ENCODE results near the gene EXD3.
"Not testable (repeated sequence)": the region's sequence is repeated elsewhere in the genome, so short reads cannot be mapped to it uniquely, and the experiment has no call there.

The EXD3 gene

DNA sequence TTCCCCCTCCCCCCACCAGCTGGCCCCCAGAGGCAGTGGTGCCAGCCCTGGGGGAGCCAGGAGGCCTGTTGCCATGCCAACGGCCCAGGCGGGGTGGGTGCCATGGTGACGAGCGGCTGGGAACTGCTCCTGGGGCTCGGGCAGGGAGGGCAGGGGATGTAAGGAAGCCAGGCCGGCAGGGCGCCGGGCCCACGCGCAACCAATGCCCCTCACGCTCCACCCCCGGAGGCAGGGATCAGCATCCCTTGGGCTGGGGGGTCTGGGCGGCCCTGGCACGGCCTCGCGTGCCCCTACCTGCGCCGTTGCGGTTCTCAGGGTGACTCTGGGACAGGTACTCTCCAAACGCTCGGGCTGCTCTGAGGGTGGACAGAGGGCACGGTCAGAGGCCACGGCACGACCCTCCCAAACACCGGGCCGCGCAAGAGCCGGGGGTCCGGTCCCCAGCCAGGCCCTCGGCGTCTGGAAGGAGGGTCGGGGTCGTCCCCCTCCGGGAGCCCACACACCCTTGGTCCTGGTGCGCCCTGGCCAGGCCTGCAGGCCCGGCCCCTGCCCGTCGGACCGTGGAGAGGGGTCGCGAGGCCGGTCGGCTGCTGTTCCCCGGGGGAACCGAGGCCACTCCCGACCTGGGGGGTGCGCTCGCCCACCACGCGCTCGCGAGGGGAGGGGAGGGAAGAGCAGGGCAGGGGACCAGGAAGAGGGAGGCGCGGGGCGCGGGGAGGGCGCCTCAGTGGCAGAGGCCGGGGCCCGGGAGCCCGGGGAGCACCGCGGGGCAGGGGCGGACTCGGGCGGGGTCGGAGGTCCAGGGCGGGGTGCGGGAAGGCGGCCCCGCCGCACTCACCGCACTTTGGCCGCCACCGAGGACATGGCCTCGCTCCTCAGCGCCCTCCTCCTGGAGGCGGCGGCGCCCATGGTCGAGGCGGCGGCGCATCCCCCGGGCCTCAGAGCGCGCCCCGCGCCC, 35.5 kb upstream of the EXD3 start:
- DNase-seq, result peak; percentile 51

DNA sequence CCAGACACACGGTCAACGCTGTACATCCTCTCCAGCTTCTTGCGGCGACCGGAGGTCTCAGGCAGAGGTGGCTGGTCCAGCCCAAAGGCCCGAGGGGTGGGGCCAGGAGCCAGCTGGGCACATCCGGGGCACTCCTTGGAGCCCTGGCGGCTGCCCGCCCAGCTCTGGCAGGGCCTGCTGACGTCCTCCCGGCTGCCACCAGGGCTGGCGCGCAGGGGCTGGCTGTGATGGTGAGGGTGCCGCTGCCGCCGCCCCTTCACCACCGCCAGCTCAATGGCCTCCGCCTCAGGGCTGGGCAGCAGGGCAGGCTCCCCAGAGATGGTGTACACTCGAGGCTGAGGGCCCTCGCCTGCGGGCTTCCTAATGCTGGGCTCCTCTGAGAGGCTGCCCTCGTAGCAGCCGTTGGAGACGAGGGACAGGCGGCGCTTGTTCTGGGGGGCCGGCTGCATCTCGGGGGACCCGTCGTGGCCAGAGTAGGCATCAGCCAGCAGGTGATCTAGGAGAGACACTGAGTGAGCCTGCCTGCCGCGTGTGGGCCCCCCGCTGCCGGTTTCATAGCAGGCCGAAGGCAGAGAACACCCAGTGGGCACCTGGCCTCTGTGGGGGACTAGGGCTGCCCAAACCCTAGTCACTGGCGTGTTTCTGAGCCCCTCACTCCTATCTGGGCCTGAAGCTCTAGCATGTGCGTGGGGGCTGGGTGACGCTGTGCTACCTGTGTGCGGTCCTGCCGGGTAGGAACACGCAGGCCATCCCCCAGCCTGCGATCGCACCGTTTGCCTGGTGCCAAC, 34.6 kb upstream of the EXD3 start:
- no peak for DNase-seq

DNA sequence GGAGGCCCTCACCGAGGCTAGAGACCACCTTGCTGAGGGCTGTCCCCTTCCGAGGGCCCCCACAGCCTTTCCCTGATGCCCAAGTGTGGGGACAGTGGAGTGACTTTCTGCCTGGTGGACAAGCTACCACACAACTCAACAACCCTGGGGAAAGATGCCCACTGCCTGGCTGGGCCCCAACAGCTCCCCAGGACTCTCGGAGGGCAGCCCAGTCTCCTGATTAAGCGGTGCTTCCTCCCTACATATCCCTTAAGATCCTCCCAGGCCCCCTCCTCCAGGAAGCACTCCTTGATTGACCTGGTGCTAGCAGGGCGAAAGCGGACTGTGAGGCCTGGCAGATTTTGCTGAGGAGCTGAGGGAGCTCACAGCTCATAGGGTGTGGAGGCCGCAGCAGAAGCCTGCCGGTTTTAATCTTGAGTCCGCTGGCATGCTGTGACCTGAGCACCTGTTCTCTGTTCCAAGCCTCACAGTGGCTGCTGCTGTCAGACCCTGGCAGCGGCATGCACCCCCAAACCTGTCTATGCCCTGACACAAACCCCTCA, 34.0 kb upstream of the EXD3 start:
- DNase-seq, result no peak

DNA sequence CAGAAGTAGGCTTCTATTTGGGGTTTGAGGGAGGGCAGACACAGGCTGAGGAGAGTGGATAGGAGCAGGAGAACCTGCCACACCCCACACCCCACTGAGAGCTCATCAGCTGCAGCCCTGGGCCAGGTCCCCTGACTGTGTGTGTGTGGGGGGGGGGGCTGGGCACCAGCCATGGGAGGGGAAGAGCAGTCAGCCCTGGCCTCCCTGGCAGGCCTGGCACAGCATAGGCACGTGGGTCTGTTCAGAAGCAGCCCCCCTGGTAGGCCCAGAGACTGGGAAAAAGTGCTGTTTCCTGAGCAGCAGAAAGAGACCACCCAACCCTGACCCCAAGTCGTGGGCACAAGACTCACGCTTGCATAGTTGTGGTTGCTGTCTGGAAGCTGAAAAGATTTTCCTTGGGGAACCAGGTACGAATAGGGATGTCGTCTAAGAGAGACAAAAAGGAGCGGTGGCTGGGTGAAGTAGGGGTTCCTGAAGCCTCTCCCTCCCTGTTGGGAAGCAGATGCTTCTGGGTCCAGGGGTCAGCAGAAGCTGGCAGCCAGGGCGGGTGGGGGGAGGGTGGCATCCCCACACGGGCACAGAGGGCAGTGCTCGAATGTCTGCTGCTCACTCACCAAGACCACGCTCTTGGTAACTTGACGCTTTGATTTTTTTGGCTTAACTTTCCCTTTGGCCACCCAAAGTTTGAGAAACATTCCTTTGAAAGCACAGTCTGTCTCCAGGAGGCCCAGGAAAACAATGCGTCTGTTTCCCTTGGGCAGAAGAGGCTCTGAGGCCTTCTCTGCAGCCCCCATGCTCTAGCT, 33.3 kb upstream of the EXD3 start:
- DNase-seq, result no peak

DNA sequence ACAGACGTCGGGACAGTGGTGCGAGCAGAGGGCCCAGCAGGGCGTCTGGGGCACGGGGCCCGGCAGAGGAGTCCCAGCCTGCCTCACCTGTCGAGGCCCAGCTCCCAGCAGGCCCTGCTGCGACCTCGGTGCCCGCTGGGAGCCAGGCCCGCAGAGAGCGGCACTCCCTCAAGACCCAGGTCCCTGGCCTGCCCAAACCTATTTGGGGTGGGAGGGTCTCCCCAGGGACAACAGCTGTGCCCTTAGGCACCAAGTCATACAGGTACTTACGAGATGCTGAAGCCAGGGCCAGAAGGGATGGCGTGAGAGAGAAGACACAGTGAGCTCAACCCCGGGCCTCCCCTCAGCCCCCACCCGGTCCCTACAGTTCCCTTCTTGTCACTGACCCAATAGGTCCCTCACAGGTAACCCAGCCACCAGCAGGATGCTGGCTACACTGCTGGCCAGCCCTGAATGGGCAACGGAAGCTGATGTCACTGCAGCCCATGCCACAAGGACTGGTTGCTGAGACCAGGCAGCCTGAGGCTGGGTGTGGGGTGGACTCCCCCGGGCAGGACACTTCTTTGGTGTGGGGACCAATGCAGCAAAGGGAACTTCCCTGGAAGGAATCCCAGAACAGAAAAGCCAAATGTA, 32.5 kb upstream of the EXD3 start:
- DNase-seq, result no peak

DNA sequence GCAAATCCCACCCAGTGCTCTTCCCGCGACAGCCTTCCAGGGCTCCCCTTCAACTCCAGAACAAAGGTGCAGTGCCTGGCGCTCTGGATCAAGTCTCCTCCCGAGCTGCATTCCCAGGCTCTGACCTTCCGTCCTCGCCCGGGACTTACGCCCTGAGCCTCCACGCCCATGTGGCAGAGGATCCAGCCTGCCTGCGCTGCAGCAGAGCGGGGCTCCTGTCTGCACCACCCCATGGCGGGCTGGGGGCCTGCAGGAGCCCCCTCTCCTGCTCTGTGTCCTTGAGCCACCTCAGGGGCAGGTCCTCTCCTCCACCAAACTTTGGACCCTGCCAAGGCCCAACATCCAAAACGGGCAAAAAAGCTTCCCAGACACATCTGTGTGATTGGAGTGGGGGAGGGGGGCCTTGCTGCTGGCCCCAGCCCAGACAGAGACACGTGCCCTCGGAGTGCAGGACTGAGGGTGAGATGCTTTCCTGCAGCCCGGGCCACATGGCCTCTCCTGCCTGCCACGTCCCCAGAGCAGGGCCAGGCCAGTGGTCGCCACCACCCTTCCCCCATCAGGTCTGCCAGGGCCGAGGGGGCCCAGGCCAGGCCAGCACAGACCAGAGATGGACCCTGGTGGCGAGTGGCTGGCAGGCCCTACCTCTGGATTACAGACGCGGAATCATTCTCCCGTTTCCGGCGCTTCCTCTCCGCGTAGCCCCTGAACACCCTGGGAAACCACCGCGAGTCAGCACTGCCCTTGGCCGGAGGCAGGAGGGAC, 31.8 kb upstream of the EXD3 start:
- no peak for DNase-seq

DNA sequence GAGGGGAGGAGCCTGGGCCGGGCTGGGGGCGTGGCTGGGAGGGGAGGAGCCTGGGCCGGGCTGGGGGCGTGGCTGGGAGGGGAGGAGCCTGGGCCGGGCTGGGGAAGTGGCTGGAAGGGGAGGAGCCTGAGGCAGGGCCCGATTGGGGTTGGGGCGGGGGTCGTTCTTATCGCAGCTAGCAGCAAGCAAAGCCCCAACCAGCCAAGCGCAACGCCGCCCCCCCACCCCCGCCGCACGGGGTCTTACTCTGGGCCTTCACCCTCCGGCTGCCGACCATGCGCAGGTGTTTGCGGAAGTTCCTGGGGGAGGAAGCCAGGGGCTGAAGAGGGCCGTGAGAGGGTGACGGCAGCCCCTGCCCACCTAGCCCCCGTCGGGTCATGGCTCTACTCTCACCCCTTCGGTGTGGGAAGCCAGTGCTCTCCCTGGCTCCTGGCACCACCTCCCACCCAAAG, 31.2 kb upstream of the EXD3 start:
- no peak for DNase-seq

DNA sequence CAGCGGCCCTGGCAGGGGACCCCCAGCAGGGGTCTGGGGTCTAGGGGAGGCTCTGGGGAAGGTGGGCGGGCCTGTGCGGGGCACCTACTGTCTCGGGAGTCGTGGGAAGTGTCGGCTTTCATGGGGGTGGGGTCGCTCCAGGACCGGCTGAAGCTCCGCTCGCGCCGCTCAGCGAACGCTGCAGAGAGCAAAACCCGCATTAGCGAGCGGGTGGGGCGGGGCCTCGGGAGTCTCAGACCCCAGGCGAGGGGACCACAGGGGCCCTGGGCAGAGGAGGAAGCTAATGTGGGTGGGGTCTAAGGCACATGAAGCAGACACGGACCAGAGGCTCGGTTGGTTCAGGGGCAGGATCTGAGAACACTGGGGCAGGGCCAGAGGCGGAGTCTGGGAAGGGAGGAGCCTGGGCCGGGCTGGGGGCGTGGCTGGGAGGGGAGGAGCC, 30.7 kb upstream of the EXD3 start:
- DNase-seq, result peak; percentile 9

GRCh38 chr9:137452761-137453642, 30.0 kb upstream of the EXD3 start:
- DNase-seq, result no peak

DNA sequence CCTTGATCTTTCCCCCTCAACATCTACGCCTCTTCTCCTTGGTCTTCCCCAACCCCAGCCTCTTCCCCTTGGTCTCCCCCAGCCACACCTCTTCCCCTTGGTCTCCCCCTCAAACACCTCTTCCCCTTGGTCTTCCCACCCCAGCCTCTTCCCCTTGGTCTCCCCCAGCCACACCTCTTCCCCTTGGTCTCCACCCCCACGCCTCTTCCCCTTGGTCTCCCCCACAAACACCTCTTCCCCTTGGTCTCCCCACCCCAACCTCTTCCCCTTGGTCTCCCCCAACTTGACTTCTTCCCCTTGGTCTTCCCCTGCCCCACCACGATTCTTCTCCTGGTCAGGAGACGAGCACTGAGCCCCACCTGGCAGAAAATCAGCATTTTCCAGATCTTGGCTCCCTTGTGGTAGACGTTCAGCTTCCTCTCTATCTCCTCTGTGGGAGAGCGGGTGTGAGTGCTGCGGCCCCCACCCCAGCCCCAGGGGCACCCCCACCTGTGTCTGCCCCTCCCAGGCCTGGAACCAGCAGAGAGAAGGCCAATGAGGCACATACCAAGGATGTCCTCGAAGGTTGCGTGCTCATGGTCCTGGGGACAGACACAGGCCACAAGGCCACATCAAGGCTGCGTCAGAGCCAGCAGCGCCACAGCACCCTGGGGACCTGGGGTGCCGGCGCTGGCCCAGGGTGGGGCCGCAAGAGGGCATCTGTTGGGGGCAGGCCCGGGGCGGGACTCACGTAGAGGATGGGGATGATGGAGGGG, 29.2 kb upstream of the EXD3 start:
- DNase-seq, result no peak

DNA sequence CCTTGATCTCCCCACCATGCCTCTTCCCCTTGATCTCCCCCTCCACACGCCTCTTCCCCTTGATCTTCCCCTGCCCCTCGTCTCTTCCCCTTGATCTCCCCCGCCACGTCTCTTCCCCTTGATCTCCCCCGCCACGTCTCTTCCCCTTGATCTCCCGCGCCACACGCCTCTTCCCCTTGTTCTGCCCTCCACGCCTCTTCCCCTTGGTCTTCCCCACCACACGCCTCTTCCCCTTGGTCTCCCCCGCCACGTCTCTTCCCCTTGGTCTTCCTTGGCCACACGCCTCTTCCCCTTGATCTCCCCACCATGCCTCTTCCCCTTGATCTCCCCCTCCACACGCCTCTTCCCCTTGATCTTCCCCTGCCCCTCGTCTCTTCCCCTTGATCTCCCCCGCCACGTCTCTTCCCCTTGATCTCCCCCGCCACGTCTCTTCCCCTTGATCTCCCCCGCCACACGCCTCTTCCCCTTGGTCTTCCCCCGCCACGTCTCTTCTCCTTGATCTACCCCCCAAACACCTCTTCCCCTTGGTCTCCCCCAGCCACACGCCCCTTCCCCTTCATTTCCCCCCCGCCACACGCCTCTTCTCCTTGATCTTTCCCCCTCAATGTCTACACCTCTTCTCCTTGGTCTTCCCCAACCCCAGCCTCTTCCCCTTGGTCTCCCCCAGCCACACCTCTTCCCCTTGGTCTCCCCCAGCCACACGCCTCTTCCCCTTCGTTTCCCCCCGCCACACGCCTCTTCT, 28.5 kb upstream of the EXD3 start:
- DNase-seq, result not testable (repeated sequence)

DNA sequence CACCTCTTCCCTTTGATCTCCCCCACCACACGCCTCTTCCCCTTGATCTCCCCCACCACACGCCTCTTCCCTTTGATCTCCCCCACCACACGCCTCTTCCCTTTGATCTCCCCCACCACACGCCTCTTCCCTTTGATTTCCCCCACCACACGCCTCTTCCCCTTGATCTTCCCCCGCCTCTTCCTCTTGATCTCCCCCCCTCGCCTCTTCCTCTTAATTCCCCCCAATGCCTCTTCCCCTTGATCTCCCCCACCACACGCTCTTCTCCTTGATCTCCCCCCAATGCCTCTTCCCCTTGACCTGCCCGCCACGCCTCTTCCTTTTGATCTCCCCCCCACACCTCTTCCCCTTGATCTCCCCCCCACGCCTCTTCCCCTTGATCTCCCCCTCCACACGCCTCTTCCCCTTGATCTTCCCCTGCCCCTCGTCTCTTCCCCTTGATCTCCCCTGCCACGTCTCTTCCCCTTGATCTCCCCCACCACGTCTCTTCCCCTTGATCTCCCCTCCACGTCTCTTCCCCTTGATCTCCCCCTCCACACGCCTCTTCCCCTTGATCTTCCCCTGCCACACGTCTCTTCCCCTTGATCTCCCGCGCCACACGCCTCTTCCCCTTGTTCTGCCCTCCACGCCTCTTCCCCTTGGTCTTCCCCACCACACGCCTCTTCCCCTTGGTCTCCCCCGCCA, 27.7 kb upstream of the EXD3 start:
- peak; percentile 67 for DNase-seq

DNA sequence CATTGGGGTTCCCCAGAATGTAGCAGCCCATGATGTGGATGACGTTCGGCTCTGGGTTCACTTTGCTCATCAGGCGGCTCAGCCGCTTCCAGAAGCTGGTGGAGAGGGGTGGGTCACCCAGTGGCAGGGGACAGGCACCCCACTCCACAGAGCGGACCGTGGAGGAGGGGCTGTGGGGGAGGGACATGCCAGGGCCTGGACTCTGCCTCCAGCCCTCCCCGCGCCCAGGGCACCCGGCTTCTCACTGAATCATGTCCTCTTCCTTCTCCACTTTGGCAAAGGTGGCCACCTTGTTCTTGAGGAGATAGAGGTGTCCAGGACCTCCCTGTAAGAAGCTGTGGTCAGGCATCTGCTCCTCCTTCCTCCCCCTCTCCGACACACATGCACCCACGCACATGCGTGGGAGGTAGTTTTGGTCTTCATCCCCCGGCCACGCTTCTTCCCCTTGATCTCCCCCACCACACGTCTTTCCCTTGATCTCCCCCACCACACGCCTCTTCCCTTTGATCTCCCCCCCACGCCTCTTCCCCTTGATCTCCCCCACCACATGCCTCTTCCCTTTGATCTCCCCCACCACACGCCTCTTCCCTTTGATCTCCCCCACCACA, 27.1 kb upstream of the EXD3 start:
- DNase-seq, result peak; percentile 85

DNA sequence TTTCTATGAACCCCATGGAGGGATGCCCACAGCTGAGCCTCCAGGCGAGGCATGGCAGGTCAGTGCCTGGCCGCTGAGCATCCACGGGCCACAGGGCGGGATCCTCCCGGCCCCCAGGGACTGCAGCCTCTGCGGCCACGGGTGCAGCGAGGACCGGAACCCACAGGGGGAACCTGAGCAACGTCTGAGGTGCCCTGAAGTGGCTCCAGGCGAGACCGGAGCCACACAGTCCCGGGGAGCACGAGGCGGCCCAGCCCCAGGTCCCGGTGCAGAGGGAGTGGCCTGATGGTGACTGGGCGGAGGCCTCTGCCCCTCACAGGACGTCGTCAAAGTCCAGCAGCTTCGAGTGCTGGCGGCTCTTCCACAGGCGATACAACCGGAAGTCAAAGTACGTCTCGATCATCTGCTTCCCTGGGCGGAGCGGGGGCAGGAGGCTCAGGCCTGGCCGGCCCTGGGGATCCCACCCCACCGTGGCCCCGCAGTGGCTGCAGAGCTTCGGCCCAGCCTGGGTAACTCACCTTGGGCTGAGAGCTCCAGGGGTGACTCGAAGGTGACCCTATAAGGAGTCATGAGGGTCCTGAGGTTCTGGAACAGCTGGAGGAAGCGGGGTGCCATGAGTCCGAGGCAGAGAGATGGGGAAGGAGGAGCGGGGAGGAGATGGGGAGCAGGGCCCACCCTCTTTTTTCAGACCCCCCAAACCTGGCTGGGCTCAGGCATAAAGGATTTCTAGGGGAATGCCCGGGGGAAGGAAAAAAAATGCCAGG, 26.3 kb upstream of the EXD3 start:
- no peak for DNase-seq

DNA sequence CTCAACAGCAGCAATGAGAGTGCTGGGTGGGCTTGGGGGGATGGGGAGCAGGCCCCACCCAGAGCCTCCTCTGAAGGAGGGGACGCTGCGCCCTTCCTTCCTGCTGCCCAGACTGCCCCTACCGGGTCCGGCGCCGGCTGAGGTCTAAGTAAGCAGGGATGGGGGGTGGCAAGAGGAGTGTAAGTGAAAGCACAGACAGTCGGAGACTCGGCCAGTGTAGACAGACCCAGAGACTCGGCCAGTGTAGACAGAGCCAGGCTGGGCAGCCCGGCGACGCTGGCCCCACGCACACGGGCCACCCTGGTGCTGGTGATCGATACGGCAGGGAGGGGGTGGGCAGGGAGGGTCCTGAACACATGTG, 25.6 kb upstream of the EXD3 start:
- no peak for DNase-seq

DNA sequence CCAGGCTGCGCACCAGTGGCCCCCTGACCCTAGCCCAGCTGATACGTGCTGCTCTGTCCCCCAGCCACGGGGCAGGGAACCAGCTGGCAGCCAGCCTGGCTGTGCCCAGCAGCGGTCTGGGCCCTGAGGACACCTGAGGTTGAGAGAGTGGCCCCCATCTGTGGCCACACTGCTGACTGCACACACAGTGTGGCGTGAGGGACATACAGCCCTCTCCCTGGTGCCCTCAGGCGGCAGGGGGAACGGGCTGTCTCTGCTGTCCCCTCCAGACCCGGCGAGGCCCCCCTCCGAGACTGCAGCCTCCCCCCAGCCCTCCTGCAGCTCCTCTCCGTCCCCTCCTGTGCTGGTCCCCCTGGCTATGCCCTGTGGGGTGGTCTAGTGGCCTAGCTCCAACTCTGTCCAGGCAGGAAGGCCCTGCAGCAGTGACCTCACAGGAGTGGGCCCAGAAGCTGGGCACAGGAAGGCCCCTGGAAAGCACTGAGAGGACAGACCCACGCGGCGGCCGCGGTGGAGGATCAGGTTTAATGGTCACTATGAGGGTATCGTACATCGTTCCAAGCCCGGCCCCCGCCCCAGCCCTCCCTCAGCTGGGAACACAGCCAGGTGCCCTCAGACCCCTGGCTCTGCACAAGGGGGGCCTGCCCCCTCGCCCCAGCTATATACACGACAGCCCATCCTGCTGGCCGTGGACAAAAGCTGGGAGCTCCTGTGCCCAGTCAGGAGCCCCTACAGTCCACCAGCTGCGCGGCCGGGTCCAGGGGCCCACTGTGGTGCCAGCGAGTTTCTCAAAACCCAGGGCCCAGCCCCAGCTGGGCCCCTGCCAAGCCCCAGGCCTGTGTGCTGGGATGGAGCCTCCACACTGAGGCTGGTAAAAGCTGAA, 25.0 kb upstream of the EXD3 start:
- no peak for DNase-seq
